K562 (cell line): ENCODE results near the gene CNTN5. TPM values are rescaled to one million over a fixed set of nuclear protein-coding genes. Genes with fewer than 3 reads are reported as not detected.

Experiments used
- ATAC-seq: fragments of 200-7000 bp; cut with Tn5 transposase; 3 replicates; pipeline ENCODE4 v1.9.1; 2020; ENCODE audit warnings: moderate library complexity
- BruUV-seq: library from RNA; stranded (reverse); fragments of 400-500 nt; replicated peaks from 2 replicates; lab custom pipeline; 2021; lab: Mats Ljungman, UMichigan
- CTCF ChIA-PET: fragments of 300-600 bp; formaldehyde crosslinking; extraction: SDS; loops from one replicate; lab custom pipeline; 2021; ENCODE audit warnings: low intra/inter-chr PET ratio; lab: Yijun Ruan, JAX
- POLR2A ChIA-PET: fragments of 300-600, 350-650 bp; sonication (Branson Sonifier 250); formaldehyde crosslinking; extraction: SDS; loops from one replicate; lab custom pipeline; 2021; ENCODE audit warnings: antibody characterized with exemption, inconsistent platforms; lab: Yijun Ruan, JAX
- DNase-seq, 4 experiments: peaks; one replicate each; pipeline versions ENCODE4 v3.0.0 to v3.0.0-alpha.2; 2011 to 2018; ENCODE audit warnings: low spot score in 3 of 4, mixed read lengths in 3 of 4; ENCODE audit errors: extremely low read depth in 1 of 4
- FAIRE-seq: peaks from 2 replicates; lab custom pipeline; 2011; peaks lifted over from hg19 to GRCh38; lab: Jason Lieb, UNC
- H2AFZ ChIP-seq: 2 replicates; pipeline ENCODE4 v1.6.0; 2011; ENCODE audit warnings: low read depth, low read length, control low read depth, inconsistent platforms
- H3K27ac ChIP-seq: fragments of 200-600 bp; 3 replicates; pipeline ENCODE4 v1.8.0; 2011; ENCODE audit warnings: low read depth, mild to moderate bottlenecking, control low read depth, inconsistent platforms, low read length, moderate library complexity, mixed read lengths; ENCODE audit errors: extremely low read depth
- H3K27me3 ChIP-seq, 2 experiments: fragments of 300-600 bp in 1 of 2; 2 replicates in 1 of 2; 3 replicates in 1 of 2; pipeline versions ENCODE4 v1.6.0 to v1.8.0; 2011; ENCODE audit warnings: inconsistent platforms in 2 of 2, low read length in 2 of 2, mild to moderate bottlenecking in 1 of 2, mixed read lengths in 1 of 2, moderate library complexity in 1 of 2; ENCODE audit not compliant: control insufficient read depth in 2 of 2, insufficient read depth in 2 of 2
- H3K36me3 ChIP-seq: fragments of 300-600 bp; 3 replicates; pipeline ENCODE4 v1.8.0; 2011; ENCODE audit warnings: mild to moderate bottlenecking, low read length, inconsistent platforms; ENCODE audit not compliant: control insufficient read depth, insufficient read depth
- H3K4me1 ChIP-seq, 2 experiments: fragments of 200-600 bp in 1 of 2; replicated peaks in 1 of 2; 2 replicates in 1 of 2; 3 replicates in 1 of 2; pipeline versions ENCODE4 v1.5.1 to v1.8.0; 2011; ENCODE audit warnings: inconsistent platforms in 2 of 2, low read length in 2 of 2, mild to moderate bottlenecking in 1 of 2, mixed read lengths in 1 of 2, moderate library complexity in 1 of 2; ENCODE audit not compliant: control insufficient read depth in 2 of 2, insufficient read depth in 2 of 2
- H3K4me2 ChIP-seq: 2 replicates; pipeline ENCODE4 v1.6.1; 2011; ENCODE audit warnings: low read length, control low read depth, inconsistent platforms, mixed read lengths; ENCODE audit not compliant: insufficient read depth
- H3K4me3 ChIP-seq: fragments of 200-600 bp; sonication (generic), shearing (Covaris generic); 2 replicates; pipeline ENCODE4 v1.5.1; 2016; ENCODE audit warnings: control low read depth, inconsistent platforms
- H3K79me2 ChIP-seq: fragments of 200-600 bp; 3 replicates; pipeline ENCODE4 v1.8.0; 2011; ENCODE audit warnings: low read length, inconsistent platforms; ENCODE audit not compliant: control insufficient read depth, insufficient read depth
- H3K9ac ChIP-seq, 2 experiments: 2 replicates each; pipeline versions ENCODE4 v1.6.0 to v1.6.1; 2011; ENCODE audit warnings: low read depth in 2 of 2, low read length in 2 of 2, control low read depth in 1 of 2, inconsistent platforms in 1 of 2, mild to moderate bottlenecking in 1 of 2, mixed read lengths in 1 of 2; ENCODE audit not compliant: insufficient read depth in 1 of 2
- H3K9me1 ChIP-seq: one replicate; pipeline ENCODE4 v1.6.0; 2011; ENCODE audit warnings: inconsistent platforms, mild to moderate bottlenecking, low read length, moderate library complexity; ENCODE audit not compliant: control insufficient read depth, insufficient read depth
- H3K9me3 ChIP-seq: replicated peaks from 2 replicates; pipeline ENCODE4 v1.5.1; 2011; ENCODE audit warnings: low read depth, low read length, inconsistent platforms; ENCODE audit not compliant: control insufficient read depth, insufficient read depth
- H4K20me1 ChIP-seq: replicated peaks from 2 replicates; pipeline ENCODE4 v1.6.1; 2011; ENCODE audit warnings: low read length, inconsistent platforms, mixed read lengths; ENCODE audit not compliant: control insufficient read depth, insufficient read depth
- CBX3 ChIP-seq, 2 experiments: IDR thresholded peaks; 1 replicate in 1 of 2; 2 replicates in 1 of 2; pipeline ENCODE4 v1.6.1; 2012; ENCODE audit warnings: inconsistent platforms in 2 of 2, low read length in 2 of 2, borderline replicate concordance in 1 of 2, control low read depth in 1 of 2
- CREB1 ChIP-seq, 2 experiments: sonication (generic) in 1 of 2; formaldehyde crosslinking in 1 of 2; IDR thresholded peaks; 2 replicates each; pipeline versions ENCODE4 v1.6.1 to v1.8.0; 2012 to 2022; ENCODE audit warnings: inconsistent platforms in 1 of 2, mild to moderate bottlenecking in 1 of 2, missing genetic modification reagents in 1 of 2, moderate library complexity in 1 of 2
- STAT5B ChIP-seq: fragments of 250-450 bp; sonication (Bioruptor Pico); IDR thresholded peaks from 2 replicates; pipeline ENCODE4 v1.8.0; 2021; ENCODE audit warnings: mild to moderate bottlenecking, inconsistent platforms
- ZNF280B ChIP-seq: fragments of 250-450 bp; sonication (Bioruptor Pico); IDR thresholded peaks from 2 replicates; pipeline ENCODE4 v1.5.1; 2021; ENCODE audit warnings: mild to moderate bottlenecking
- ZNF384 ChIP-seq: IDR thresholded peaks from 2 replicates; pipeline ENCODE4 v1.6.1; 2012; ENCODE audit warnings: low read depth, low read length, improper control_type of control experiment
- WGBS: fragments of 100-300 bp; shearing (Covaris generic); methylation state at CpG from one replicate; pipeline ENCODE4 v1.1.6; 2016; ENCODE audit warnings: low coverage, mixed read lengths; ENCODE audit not compliant: insufficient coverage; ENCODE audit errors: missing lambda C conversion rate; 5-methylcytosine and 5-hydroxymethylcytosine counted together
- in situ Hi-C: fragments of 300-500 bp; cut with MboI; formaldehyde crosslinking; loops from 4 replicates; pipeline ENCODE4 v1.15.0; 2018; ENCODE audit warnings: inconsistent platforms, mixed read lengths
- intact Hi-C: fragments of 100-400 bp; cut with micrococcal nuclease; formaldehyde crosslinking; loops from 2 replicates; pipeline ENCODE4 v1.14.2; 2022
- polyA plus RNA-seq, 8 experiments: library from polyadenylated mRNA; depleted of rRNA in 4 of 8; stranded (reverse) in 5 of 8; unstranded in 3 of 8; fragments of >200 nt; fragmentation: Nextera tagmentation in 2 of 8; fragmentation: Illumina TruSeq in 1 of 8; extraction: Ambion mirVana in 2 of 8; extraction: Trizol in 1 of 8; gene quantifications; 2 replicates each; pipeline versions ENCODE4 v1.2.1 to v1.2.3, GENCODE V29; 2011 to 2014; ENCODE audit warnings: inconsistent platforms in 1 of 8, missing spikeins in 1 of 8
- total RNA-seq, 7 experiments: library from RNA; depleted of rRNA in 6 of 7; stranded (reverse); fragments of >200 nt in 6 of 7; fragmentation: Illumina TruSeq in 2 of 7; extraction: Trizol in 2 of 7; gene quantifications; 2 replicates each; pipeline versions ENCODE4 v1.2.1 to v1.2.3, GENCODE V29; 2011 to 2021; ENCODE audit warnings: low replicate concordance in 1 of 7
- TF ChIP-seq, protein P1 (sequence below), 2 experiments: fragments of 150-350 bp in 1 of 2; IDR thresholded peaks; 2 replicates each; pipeline ENCODE4 v1.6.1; 2012 to 2016; ENCODE audit warnings: low read depth in 2 of 2, low read length in 2 of 2, mild to moderate bottlenecking in 1 of 2, moderate library complexity in 1 of 2

CNTN5 gene
- total and polyA plus RNA-seq, 9 of the 15 experiments (the other 6 are each of a cell fraction or from before 2014, with no cell fraction given): 0.03 TPM; not detected in 8

GRCh38 chr11:99320769-99321290 is 300.1 kb downstream of the CNTN5 start:
- DNase-seq (no peak), FAIRE-seq (no peak), ATAC-seq (no peak)
- H3K4me1 ChIP-seq: no peaks in the 10 kb centered on the region
- ChIA-PET POLR2A (no interaction called here), CTCF (no interaction called here)
- H3K27me3 ChIP-seq: no peaks in the 10 kb centered on the region
- TF ChIP-seq ZNF280B (CRISPR knock-in tag) (no peak), ZNF384 (no peak), CBX3 (IDR thresholded peaks at IDR 0.05; ENCODE audit: borderline replicate concordance in 1 of 2, low read length in 2 of 2) (no peak), STAT5B (CRISPR knock-in tag) (no peak), CREB1 (IDR thresholded peaks at IDR 0.05) (no peak), CREB1 (CRISPR knock-in tag; IDR thresholded peaks at IDR 0.05) (no peak)
- TF ChIP-seq, protein P1, sequence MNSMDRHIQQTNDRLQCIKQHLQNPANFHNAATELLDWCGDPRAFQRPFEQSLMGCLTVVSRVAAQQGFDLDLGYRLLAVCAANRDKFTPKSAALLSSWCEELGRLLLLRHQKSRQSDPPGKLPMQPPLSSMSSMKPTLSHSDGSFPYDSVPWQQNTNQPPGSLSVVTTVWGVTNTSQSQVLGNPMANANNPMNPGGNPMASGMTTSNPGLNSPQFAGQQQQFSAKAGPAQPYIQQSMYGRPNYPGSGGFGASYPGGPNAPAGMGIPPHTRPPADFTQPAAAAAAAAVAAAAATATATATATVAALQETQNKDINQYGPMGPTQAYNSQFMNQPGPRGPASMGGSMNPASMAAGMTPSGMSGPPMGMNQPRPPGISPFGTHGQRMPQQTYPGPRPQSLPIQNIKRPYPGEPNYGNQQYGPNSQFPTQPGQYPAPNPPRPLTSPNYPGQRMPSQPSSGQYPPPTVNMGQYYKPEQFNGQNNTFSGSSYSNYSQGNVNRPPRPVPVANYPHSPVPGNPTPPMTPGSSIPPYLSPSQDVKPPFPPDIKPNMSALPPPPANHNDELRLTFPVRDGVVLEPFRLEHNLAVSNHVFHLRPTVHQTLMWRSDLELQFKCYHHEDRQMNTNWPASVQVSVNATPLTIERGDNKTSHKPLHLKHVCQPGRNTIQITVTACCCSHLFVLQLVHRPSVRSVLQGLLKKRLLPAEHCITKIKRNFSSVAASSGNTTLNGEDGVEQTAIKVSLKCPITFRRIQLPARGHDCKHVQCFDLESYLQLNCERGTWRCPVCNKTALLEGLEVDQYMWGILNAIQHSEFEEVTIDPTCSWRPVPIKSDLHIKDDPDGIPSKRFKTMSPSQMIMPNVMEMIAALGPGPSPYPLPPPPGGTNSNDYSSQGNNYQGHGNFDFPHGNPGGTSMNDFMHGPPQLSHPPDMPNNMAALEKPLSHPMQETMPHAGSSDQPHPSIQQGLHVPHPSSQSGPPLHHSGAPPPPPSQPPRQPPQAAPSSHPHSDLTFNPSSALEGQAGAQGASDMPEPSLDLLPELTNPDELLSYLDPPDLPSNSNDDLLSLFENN (IDR thresholded peaks at IDR 0.05; ENCODE audit: low read depth in 2 of 2, low read length in 2 of 2): no peak
- no peaks in the 10 kb centered on the region for H3K36me3 ChIP-seq
- no peaks in the 10 kb centered on the region for H3K9me1 ChIP-seq
- intact Hi-C loops (no loop called here), in situ Hi-C loops (no loop called here)
- H4K20me1 ChIP-seq: no peaks in the 10 kb centered on the region
- H3K79me2 ChIP-seq: no peaks in the 10 kb centered on the region
- no peak overlapping the region for H3K4me3 ChIP-seq
- no TSS peak for BruUV-seq
- H2AFZ ChIP-seq: no peak overlapping the region
- WGBS: 0% methylated on average over 4 of the region's 4 CpGs
- no peak overlapping the region for H3K9ac ChIP-seq
- no peak overlapping the region for H3K4me2 ChIP-seq
- no peaks in the 10 kb centered on the region; the same call in 1 of the 2 replicates for H3K9me3 ChIP-seq
- H3K27ac ChIP-seq: no peak overlapping the region
